Esophagus squamous epithelium (tissue), 5 donors: ENCODE data around the gene NHSL2. TPM values are rescaled to one million over a fixed set of nuclear protein-coding genes. Genes with fewer than 3 reads are reported as not detected.
A peak's percentile ranks its signal among the peaks of the same experiment; 100 is the strongest.

Experiments used
- DNase-seq: peaks from one replicate; lab custom pipeline; 2025; lab: John Stamatoyannopoulos, UW
- H3K27ac ChIP-seq, 4 donors: fragments of 200-600 bp; sonication (generic); one replicate each; pipeline ENCODE4 v1.5.1; 2016 to 2019; ENCODE audit warnings: mild to moderate bottlenecking in 1 of 4
- H3K27me3 ChIP-seq, 4 donors: fragments of 200-600 bp; sonication (generic); 1 replicate in 3 of 4; 2 replicates in 1 of 4; pipeline versions ENCODE4 v1.5.1 to v1.6.0; 2017 to 2021; ENCODE audit warnings: antibody characterized with exemption in 1 of 4
- H3K36me3 ChIP-seq, 3 donors: fragments of 200-600 bp; sonication (generic); one replicate each; pipeline ENCODE4 v1.5.1; 2016 to 2019
- H3K4me1 ChIP-seq, 3 donors: fragments of 200-600 bp; sonication (generic); one replicate each; pipeline ENCODE4 v1.5.1; 2017 to 2019
- H3K4me3 ChIP-seq, 4 donors: fragments of 200-600 bp; sonication (generic); 1 replicate in 3 of 4; 2 replicates in 1 of 4; pipeline ENCODE4 v1.5.1; 2016 to 2019; ENCODE audit warnings: mild to moderate bottlenecking in 2 of 4, moderate library complexity in 1 of 4
- H3K9me3 ChIP-seq, 3 donors: fragments of 200-600 bp; sonication (generic); one replicate each; pipeline ENCODE4 v1.5.1; 2016 to 2019
- CTCF ChIP-seq, 6 experiments: fragments of 450-650 bp in 4 of 6; fragments of 200-600 bp in 2 of 6; sonication (generic) in 2 of 6; IDR thresholded peaks; one replicate each; pipeline ENCODE4 v1.5.1; 2016 to 2019; ENCODE audit warnings: antibody characterized with exemption in 6 of 6, mild to moderate bottlenecking in 4 of 6, moderate library complexity in 4 of 6
- POLR2A ChIP-seq, 4 donors: fragments of 450-650 bp; IDR thresholded peaks; one replicate each; pipeline ENCODE4 v1.6.1; 2017; ENCODE audit warnings: antibody characterized with exemption in 4 of 4, mild to moderate bottlenecking in 4 of 4, moderate library complexity in 3 of 4
- WGBS, 2 donors: methylation state at CpG; one replicate each; pipeline ENCODE4 v1.1.5; 2018; 5-methylcytosine and 5-hydroxymethylcytosine counted together
- intact Hi-C: fragments of 100-400 bp; cut with DNase I; formaldehyde crosslinking; loops from one replicate; pipeline ENCODE4 v1.15.0; 2022
- small RNA-seq, 4 donors: library from RNA; depleted of rRNA; stranded (forward); fragments of <200 nt; gene quantifications; one replicate each; pipeline ENCODE3, GENCODE V24; 2016
- total RNA-seq, 4 donors: library from RNA; depleted of rRNA; stranded (reverse); fragments of >200 nt; gene quantifications; one replicate each; pipeline ENCODE4 v1.1.0, GENCODE V29; 2016
- donor health status: DM: yes; HTN: yes; CAD: no.

The NHSL2 gene
- total RNA-seq, 4 donors from 2014 or later = 0.23 to 7.1 (median 1.6) TPM

DNA sequence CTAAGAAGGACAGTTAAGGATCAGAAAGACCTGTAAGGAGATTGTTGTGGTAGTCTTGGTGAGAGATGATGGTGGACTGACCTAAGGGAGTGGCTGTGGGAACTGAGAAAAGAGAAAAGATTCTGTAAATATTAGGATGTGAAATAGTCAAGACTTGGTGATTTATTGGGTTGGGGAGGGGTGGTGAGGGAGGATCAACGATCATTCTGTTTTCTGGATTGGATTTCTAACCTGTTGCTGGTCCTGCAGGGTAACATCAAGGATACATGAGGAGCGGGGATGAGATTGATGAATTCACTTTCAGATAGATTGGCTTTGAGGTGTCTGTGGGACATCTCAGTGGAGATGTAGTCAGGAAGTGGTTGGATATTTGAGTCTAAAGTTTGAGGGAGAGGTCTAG is 272.3 kb downstream of the NHSL2 start:
- intact Hi-C loops = no loop called here

DNA sequence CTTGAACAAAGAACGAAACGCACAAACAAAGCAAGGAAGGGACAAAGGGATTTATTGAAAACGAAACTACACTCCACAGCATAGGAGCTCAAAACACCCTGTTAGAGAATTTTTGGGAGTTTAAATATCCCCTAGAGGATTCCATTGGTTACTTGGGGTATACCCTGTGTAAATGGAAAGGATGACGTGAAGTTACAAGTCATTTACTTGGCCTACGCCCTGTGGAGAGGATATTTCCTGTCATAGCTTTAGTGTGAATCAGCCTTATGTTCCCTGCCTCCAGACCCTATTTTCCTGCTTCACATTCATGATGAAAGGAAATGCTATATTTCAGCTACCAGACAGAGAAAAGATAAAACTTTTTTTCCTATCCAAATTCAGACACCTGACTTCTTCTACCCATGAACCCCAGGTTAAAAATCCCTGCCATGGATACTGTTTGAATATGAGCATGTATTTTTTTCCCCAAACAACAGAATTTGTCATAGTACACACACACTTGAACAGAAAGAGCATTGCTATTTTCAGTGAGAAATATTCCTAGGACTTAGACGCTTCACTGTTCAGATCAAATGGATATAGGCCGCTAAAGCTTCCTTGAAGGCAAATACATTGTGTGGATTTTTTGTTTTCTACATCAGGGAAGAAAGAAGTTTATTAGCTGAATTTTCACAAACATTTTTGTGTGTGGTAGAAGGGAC is 291.3 kb downstream of the NHSL2 start:
- WGBS, 2 donors = 68 to 80% methylated on average over 7 of the region's 7 CpGs
- H3K4me3 ChIP-seq = no peak overlapping the region
- TF ChIP-seq CTCF (IDR thresholded peaks at IDR 0.05) (no peak), POLR2A (IDR thresholded peaks at IDR 0.05) (no peak)
- peaks cover 0 to 60% (median 0%) of the 10 kb centered on the region in 3 donors for H3K36me3 ChIP-seq
- H3K27ac ChIP-seq = peak overlapping the region in 1 of 4 donors; percentile 22
- no peaks in the 10 kb centered on the region for H3K27me3 ChIP-seq
- no peak for DNase-seq
- intact Hi-C loops = no loop called here
- no peaks in the 10 kb centered on the region for H3K9me3 ChIP-seq
- no peaks in the 10 kb centered on the region for H3K4me1 ChIP-seq

More for the DNA sequence above, 272.3 kb downstream of the NHSL2 start:
- WGBS, 2 donors = 71 to 88% methylated on average over 2 of the region's 2 CpGs
- H3K9me3 ChIP-seq = no peaks in the 10 kb centered on the region
- H3K27ac ChIP-seq = no peak overlapping the region
- DNase-seq = no peak
- H3K4me3 ChIP-seq = peak overlapping the region in 2 of 4 donors; percentile 70 to 76
- H3K27me3 ChIP-seq = no peaks in the 10 kb centered on the region
- peaks cover 0 to 17% (median 8%) of the 10 kb centered on the region in 3 donors for H3K4me1 ChIP-seq
- peaks cover 0 to 19% (median 0%) of the 10 kb centered on the region in 3 donors for H3K36me3 ChIP-seq
- TF ChIP-seq CTCF (IDR thresholded peaks at IDR 0.05) = no peak
- no peak for TF ChIP-seq POLR2A (IDR thresholded peaks at IDR 0.05)

Small RNA genes within 50 kb of the gene (small RNA-seq; reads per million reads assigned to genes)
- gene RNU6-1078P = 0 reads per million in 4 donors

Other genes with a start within 250 kb of the NHSL2 start
- gene CXorf49, start 192.6 kb upstream of the NHSL2 start, total RNA-seq = not detected
- not detected for gene CXorf49B, start 147.5 kb upstream of the NHSL2 start, total RNA-seq
- gene RTL5, start 221.1 kb downstream of the NHSL2 start, total RNA-seq = 1 to 10 TPM in 1 of 4 donors, under 1 TPM in 3; 0.08 to 3.6 (median 0.49) TPM